KMS-11 (cell line): ENCODE measurements around the gene TFPT.

Experiments used
- H2AFZ ChIP-seq: fragments of 200-600 bp; sonication (generic); 2 replicates; pipeline ENCODE4 v1.6.1; 2016; ENCODE audit warnings: antibody characterized with exemption, mixed run types, low read depth
- H3K27ac ChIP-seq: fragments of 200-600 bp; sonication (generic); 2 replicates; pipeline ENCODE4 v1.6.1; 2016; ENCODE audit warnings: mild to moderate bottlenecking, mixed run types
- H3K27me3 ChIP-seq: fragments of 200-600 bp; sonication (generic); 2 replicates; pipeline ENCODE4 v1.6.1; 2017; ENCODE audit warnings: mild to moderate bottlenecking, low read depth, mixed run types, moderate library complexity; ENCODE audit not compliant: insufficient read depth
- H3K36me3 ChIP-seq: fragments of 200-600 bp; sonication (generic); 2 replicates; pipeline ENCODE4 v1.6.1; 2017; ENCODE audit warnings: mild to moderate bottlenecking, mixed run types; ENCODE audit not compliant: insufficient read depth
- H3K4me1 ChIP-seq: fragments of 200-600 bp; sonication (generic); 2 replicates; pipeline ENCODE4 v1.6.1; 2016; ENCODE audit warnings: mild to moderate bottlenecking, low read depth, mixed run types; ENCODE audit not compliant: poor library complexity, severe bottlenecking
- H3K4me2 ChIP-seq: fragments of 200-600 bp; sonication (generic); 2 replicates; pipeline ENCODE4 v1.7.0; 2016; ENCODE audit warnings: mild to moderate bottlenecking, mixed run types
- H3K4me3 ChIP-seq: fragments of 200-600 bp; sonication (generic); IDR thresholded peaks from 2 replicates; pipeline ENCODE4 v1.6.1; 2017; ENCODE audit warnings: low read depth, low read length, mixed read lengths; ENCODE audit not compliant: insufficient read depth
- H3K79me2 ChIP-seq: fragments of 200-600 bp; sonication (generic); 2 replicates; pipeline ENCODE4 v1.6.1; 2016; ENCODE audit warnings: low read depth, mixed run types; ENCODE audit not compliant: insufficient read depth
- H3K9ac ChIP-seq: fragments of 200-600 bp; sonication (generic); 2 replicates; pipeline ENCODE4 v1.6.1; 2016; ENCODE audit warnings: mild to moderate bottlenecking, mixed run types
- H4K20me1 ChIP-seq: fragments of 200-600 bp; sonication (generic); 2 replicates; pipeline ENCODE4 v1.6.1; 2016; ENCODE audit warnings: mild to moderate bottlenecking, mixed run types; ENCODE audit not compliant: insufficient read depth
- TF ChIP-seq, protein P1 (sequence below): fragments of 200-600 bp; sonication (generic); conservative IDR thresholded peaks from 2 replicates; pipeline ENCODE4 v1.6.1; 2017; ENCODE audit warnings: low read depth, mild to moderate bottlenecking, antibody characterized with exemption, low read length, moderate library complexity, mixed read lengths

The TFPT gene

DNA sequence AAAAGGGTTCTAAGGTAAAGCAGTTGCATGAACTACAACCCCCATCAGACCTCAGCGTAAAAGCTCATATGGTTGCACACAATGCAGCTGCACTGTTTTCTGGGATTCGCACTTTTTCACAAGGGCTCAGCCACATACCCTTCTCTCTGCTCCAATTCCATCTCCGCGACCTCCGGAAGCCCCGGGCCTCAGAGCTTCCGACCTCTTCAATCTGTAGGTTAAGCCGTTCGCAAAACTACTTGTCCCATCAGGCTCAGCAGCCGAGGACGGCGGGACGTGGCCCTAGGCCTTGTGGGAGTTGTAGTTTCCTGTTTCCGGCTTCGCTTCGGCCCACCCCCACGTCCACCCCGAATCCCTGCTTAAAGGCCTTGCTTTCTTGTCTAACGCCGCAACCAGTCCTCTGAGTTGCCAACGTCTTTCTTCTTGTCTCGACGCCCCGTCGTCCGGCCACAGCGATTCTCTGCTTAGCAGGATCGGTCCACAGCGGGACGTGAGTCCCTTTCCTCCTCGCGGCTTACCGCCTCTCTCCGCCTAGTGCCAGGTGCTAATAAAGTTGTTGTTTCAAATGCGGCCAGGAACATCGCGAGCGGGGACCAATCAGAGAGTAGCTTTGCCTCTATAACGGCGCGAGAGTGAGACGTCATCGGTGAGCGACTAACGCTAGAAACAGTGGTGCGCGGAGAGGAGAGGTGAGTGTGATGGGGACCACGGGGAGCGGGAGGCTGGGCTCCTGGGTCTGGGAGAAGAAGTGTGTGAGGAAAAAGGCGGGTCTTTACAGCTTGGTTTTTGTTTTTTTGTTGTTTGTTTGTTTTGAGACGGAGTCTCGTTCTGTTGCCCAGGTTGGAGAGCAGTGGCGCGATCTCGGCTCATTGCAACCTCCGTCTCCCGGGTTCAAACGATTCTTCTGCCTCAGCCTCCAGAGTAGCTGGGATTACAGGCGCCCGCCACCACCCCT lies at the start of gene TFPT, which contains the start of gene PRPF31:
TFPT (minus strand) TSS at position 549 of the 955 bp plus-strand sequence; CDS start at position 161, 388 bp downstream.
PRPF31 (plus strand) TSS at position 646 of the 955 bp plus-strand sequence. CDS start 2,525 bp downstream, outside the sequence.
- peak within 1 kb of the TSS; percentile 92 for H3K4me2 ChIP-seq
- H3K27ac ChIP-seq: peak within 1 kb of the TSS; percentile 70
- H3K79me2 ChIP-seq: peaks cover 21% of the 10 kb centered on the region
- H2AFZ ChIP-seq: peak within 1 kb of the TSS; percentile 76; the same call in 1 of the 2 replicates
- H3K9ac ChIP-seq: peak within 1 kb of the TSS; percentile 74
- no peaks in the 10 kb centered on the region for H3K27me3 ChIP-seq
- H3K36me3 ChIP-seq: no peaks in the 10 kb centered on the region
- H4K20me1 ChIP-seq: no peaks in the 10 kb centered on the region
- TF ChIP-seq, protein P1, sequence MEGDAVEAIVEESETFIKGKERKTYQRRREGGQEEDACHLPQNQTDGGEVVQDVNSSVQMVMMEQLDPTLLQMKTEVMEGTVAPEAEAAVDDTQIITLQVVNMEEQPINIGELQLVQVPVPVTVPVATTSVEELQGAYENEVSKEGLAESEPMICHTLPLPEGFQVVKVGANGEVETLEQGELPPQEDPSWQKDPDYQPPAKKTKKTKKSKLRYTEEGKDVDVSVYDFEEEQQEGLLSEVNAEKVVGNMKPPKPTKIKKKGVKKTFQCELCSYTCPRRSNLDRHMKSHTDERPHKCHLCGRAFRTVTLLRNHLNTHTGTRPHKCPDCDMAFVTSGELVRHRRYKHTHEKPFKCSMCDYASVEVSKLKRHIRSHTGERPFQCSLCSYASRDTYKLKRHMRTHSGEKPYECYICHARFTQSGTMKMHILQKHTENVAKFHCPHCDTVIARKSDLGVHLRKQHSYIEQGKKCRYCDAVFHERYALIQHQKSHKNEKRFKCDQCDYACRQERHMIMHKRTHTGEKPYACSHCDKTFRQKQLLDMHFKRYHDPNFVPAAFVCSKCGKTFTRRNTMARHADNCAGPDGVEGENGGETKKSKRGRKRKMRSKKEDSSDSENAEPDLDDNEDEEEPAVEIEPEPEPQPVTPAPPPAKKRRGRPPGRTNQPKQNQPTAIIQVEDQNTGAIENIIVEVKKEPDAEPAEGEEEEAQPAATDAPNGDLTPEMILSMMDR: no peak
- peaks cover 10% of the 10 kb centered on the region for H3K4me1 ChIP-seq
- H3K4me3 ChIP-seq: peak within 1 kb of the TSS; percentile 55

DNA sequence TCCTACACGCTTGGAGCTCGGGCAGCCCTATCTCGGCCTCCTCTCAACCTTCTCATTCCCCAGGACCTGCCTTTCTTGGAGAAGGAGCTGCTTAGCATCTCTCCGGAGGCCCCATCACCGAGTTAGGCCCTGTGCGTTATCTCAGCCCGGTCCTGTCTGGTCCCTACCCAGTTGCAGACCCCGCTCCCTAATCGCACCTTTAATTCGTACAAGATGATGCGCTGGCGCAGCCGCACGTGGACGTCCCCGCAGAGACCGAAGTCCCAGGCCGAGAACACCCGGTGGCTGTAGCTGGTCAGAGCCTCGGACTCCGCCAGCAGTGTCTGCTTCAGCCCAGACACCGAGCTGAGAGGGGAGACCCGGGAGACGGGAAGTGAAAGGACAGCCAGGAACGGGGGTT lies 49.8 kb upstream of the TFPT start:
- H3K9ac ChIP-seq: no peak overlapping the region
- H3K79me2 ChIP-seq: no peaks in the 10 kb centered on the region
- H3K4me3 ChIP-seq: no peak overlapping the region
- TF ChIP-seq, protein P1: no peak
- H3K4me1 ChIP-seq: peaks cover 25% of the 10 kb centered on the region
- H4K20me1 ChIP-seq: no peaks in the 10 kb centered on the region
- peaks cover 25% of the 10 kb centered on the region for H3K27me3 ChIP-seq
- H3K27ac ChIP-seq: no peak overlapping the region
- H2AFZ ChIP-seq: no peak overlapping the region
- H3K4me2 ChIP-seq: no peak overlapping the region
- no peaks in the 10 kb centered on the region for H3K36me3 ChIP-seq

GRCh38 chr19:54164369-54165068 lies 49.1 kb upstream of the TFPT start:
- no peak overlapping the region for H3K27ac ChIP-seq
- H3K79me2 ChIP-seq: no peaks in the 10 kb centered on the region
- peaks cover 21% of the 10 kb centered on the region for H3K27me3 ChIP-seq
- no peak overlapping the region for H2AFZ ChIP-seq
- H3K36me3 ChIP-seq: no peaks in the 10 kb centered on the region
- TF ChIP-seq, protein P1: no peak
- no peak overlapping the region for H3K4me2 ChIP-seq
- H3K9ac ChIP-seq: no peak overlapping the region
- no peak overlapping the region for H3K4me3 ChIP-seq
- H3K4me1 ChIP-seq: peaks cover 25% of the 10 kb centered on the region
- no peaks in the 10 kb centered on the region for H4K20me1 ChIP-seq

DNA sequence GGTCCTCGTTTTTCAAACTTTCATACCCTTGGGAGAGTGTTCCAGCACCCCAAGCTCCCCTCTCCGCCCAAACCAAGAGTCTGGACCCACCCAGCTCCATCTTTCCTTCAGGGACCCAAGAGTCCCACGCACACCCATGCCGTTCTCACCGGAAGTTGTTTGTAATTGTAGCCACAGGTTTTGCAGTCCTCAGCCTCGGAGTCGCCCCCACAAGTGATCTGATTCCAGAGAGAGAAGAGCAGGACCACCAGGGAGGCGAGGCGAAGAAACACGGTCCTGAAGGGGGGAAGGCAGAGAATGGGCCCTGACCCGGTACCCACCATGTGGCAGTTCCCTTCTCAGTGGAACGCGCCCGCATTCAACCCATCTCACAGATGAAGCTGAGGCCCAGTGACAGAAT lies 47.4 kb upstream of the TFPT start:
- Histone ChIP-seq H4K20me1 (no peaks in the 10 kb centered on the region), H3K27me3 (peaks cover 21% of the 10 kb centered on the region), H3K27ac (no peak overlapping the region), H3K79me2 (peaks cover 9% of the 10 kb centered on the region; the same call in 1 of the 2 replicates), H3K4me1 (peaks cover 30% of the 10 kb centered on the region), H3K4me2 (peak overlapping the region; percentile 72), H3K4me3 (no peak overlapping the region), H2AFZ (peak overlapping the region; percentile 63; the same call in 1 of the 2 replicates), H3K36me3 (no peaks in the 10 kb centered on the region), H3K9ac (no peak overlapping the region)
- TF ChIP-seq, protein P1: no peak
